Placental pericyte (primary cell): ENCODE results near the gene IER3IP1. TPM values are rescaled to one million over a fixed set of nuclear protein-coding genes. Genes with fewer than 3 reads are reported as not detected.

Experiments used
- small RNA-seq: library from RNA; depleted of rRNA; stranded (forward); fragments of <200 nt; gene quantifications from one replicate; pipeline ENCODE3, GENCODE V24; 2012; ENCODE audit warnings: low replicate concordance
- total RNA-seq: library from RNA; depleted of rRNA; stranded (reverse); fragments of >200 nt; gene quantifications from 2 replicates; pipeline ENCODE4 v1.2.3, GENCODE V29; 2012

IER3IP1 gene
- total RNA-seq = 18.2 and 23.9 TPM in 2 replicates

GRCh38 chr18:47175898-47176575 is at the start of gene IER3IP1:
IER3IP1 (minus strand) TSS chr18:47176364; CDS start chr18:47176277, 87 bp downstream.

GRCh38 chr18:47150029-47150823 is 25.9 kb downstream of the IER3IP1 start, which contains the start of gene HDHD2:
HDHD2 (minus strand) TSS chr18:47150500; CDS start chr18:47136439, 14,061 bp downstream.

Small RNA genes within 50 kb of the gene (small RNA-seq; reads per million reads assigned to genes)
- not detected for gene AC012254.4

Other genes starting within 250 kb of the IER3IP1 start
- not detected in 2 replicates for gene ELOA2, start 140.7 kb downstream of the IER3IP1 start, total RNA-seq
- gene HDHD2, start 25.9 kb downstream of the IER3IP1 start, total RNA-seq = 11.8 and 16.0 TPM in 2 replicates
- not detected in 2 replicates for gene SKOR2, start 75.3 kb upstream of the IER3IP1 start, total RNA-seq